H1 (cell line): ENCODE results near the gene VSIR. TPM values are rescaled to one million over a fixed set of nuclear protein-coding genes. Genes with fewer than 3 reads are reported as not detected.

Experiments
- CTCF ChIA-PET: fragments of 300-600 bp; sonication (Branson Sonifier 250); formaldehyde crosslinking; loops from one replicate; lab custom pipeline; 2021; ENCODE audit not compliant: partially characterized antibody; lab: Charles Lee
- POLR2A ChIA-PET: fragments of 300-600 bp; sonication (Branson Sonifier 250); formaldehyde crosslinking; loops from one replicate; lab custom pipeline; 2021; ENCODE audit warnings: inconsistent platforms; ENCODE audit not compliant: partially characterized antibody; lab: Charles Lee
- DNase-seq, 2 experiments: peaks; one replicate each; pipeline versions ENCODE4 v3.0.0 to v3.0.0-alpha.2; 2010 to 2022; ENCODE audit warnings: low spot score in 2 of 2, low read depth in 1 of 2, mixed read lengths in 1 of 2
- FAIRE-seq: peaks from 2 replicates; lab custom pipeline; 2011; peaks lifted over from hg19 to GRCh38; lab: Jason Lieb, UNC
- H2AFZ ChIP-seq: 2 replicates; pipeline ENCODE4 v1.8.1; 2012; ENCODE audit warnings: low read length, inconsistent platforms
- H2AK5ac ChIP-seq: 2 replicates; pipeline ENCODE4 v1.6.1; 2013; ENCODE audit warnings: low read depth, low read length
- H2BK120ac ChIP-seq: replicated peaks from 2 replicates; pipeline ENCODE3; 2013; ENCODE audit warnings: low read depth, low read length, inconsistent platforms
- H2BK12ac ChIP-seq: 2 replicates; pipeline ENCODE4 v1.6.1; 2013; ENCODE audit warnings: low read depth, low read length
- H2BK15ac ChIP-seq: 2 replicates; pipeline ENCODE4 v1.6.1; 2013; ENCODE audit warnings: low read length
- H2BK20ac ChIP-seq: 2 replicates; pipeline ENCODE4 v1.6.1; 2013; ENCODE audit warnings: low read length
- H2BK5ac ChIP-seq: 2 replicates; pipeline ENCODE4 v1.6.1; 2013; ENCODE audit warnings: low read depth, low read length
- H3K14ac ChIP-seq: 2 replicates; pipeline ENCODE4 v1.6.1; 2013; ENCODE audit warnings: inconsistent platforms; ENCODE audit not compliant: insufficient read length
- H3K18ac ChIP-seq: 2 replicates; pipeline ENCODE4 v1.6.1; 2013; ENCODE audit warnings: low read length; ENCODE audit errors: extremely low read depth
- H3K23ac ChIP-seq: 2 replicates; pipeline ENCODE4 v1.6.1; 2013; ENCODE audit warnings: inconsistent platforms; ENCODE audit not compliant: insufficient read length
- H3K23me2 ChIP-seq: 2 replicates; pipeline ENCODE4 v1.6.1; 2013; ENCODE audit warnings: low read depth, low read length
- H3K27ac ChIP-seq: 2 replicates; pipeline ENCODE4 v1.6.1; 2011; ENCODE audit warnings: low read depth, low read length, inconsistent platforms
- H3K27me3 ChIP-seq, 4 experiments: replicated peaks in 1 of 4; 1 replicate in 1 of 4; 2 replicates in 3 of 4; pipeline versions ENCODE4 v1.6.1 to v1.8.1; 2011 to 2013; ENCODE audit warnings: low read length in 3 of 4, mild to moderate bottlenecking in 3 of 4, inconsistent platforms in 2 of 4, mixed read lengths in 2 of 4, moderate library complexity in 1 of 4; ENCODE audit not compliant: control insufficient read depth in 3 of 4, insufficient read depth in 3 of 4; ENCODE audit errors: extremely low read depth in 1 of 4
- H3K36me3 ChIP-seq, 4 experiments: 2 replicates each; pipeline versions ENCODE4 v1.6.1 to v1.8.1; 2011 to 2013; ENCODE audit warnings: mild to moderate bottlenecking in 4 of 4, low read length in 3 of 4, moderate library complexity in 2 of 4, control low read depth in 1 of 4, inconsistent platforms in 1 of 4; ENCODE audit not compliant: insufficient read depth in 4 of 4, control insufficient read depth in 2 of 4
- H3K4ac ChIP-seq: replicated peaks from 2 replicates; pipeline ENCODE3; 2013; ENCODE audit warnings: low read length, low read depth, mixed read lengths, inconsistent platforms; ENCODE audit not compliant: insufficient read length
- H3K4me1 ChIP-seq, 4 experiments: replicated peaks in 1 of 4; 1 replicate in 1 of 4; 2 replicates in 3 of 4; pipeline versions ENCODE4 v1.6.1 to v1.8.1; 2011 to 2013; ENCODE audit warnings: low read length in 3 of 4, inconsistent platforms in 2 of 4, mixed read lengths in 1 of 4; ENCODE audit not compliant: insufficient read depth in 4 of 4, control insufficient read depth in 3 of 4
- H3K4me2 ChIP-seq, 2 experiments: 2 replicates each; pipeline versions ENCODE4 v1.6.1 to v1.8.1; 2011 to 2013; ENCODE audit warnings: low read depth in 2 of 2, low read length in 2 of 2, control low read depth in 1 of 2, inconsistent platforms in 1 of 2, mild to moderate bottlenecking in 1 of 2; ENCODE audit not compliant: insufficient read depth in 1 of 2
- H3K4me3 ChIP-seq, 4 experiments: fragments of 200-600, 300-600 bp in 1 of 4; sonication (generic), shearing (Covaris generic), sonication (Bioruptor Twin) in 1 of 4; 2 replicates each; pipeline versions ENCODE4 v1.5.1 to v1.8.1; 2011 to 2016; ENCODE audit warnings: low read length in 4 of 4, low read depth in 3 of 4, control low read depth in 2 of 4, inconsistent platforms in 2 of 4, mild to moderate bottlenecking in 2 of 4, mixed read lengths in 1 of 4, moderate library complexity in 1 of 4; ENCODE audit not compliant: insufficient read depth in 2 of 4; ENCODE audit errors: extremely low read depth in 1 of 4
- H3K56ac ChIP-seq: replicated peaks from 2 replicates; pipeline ENCODE3; 2013; ENCODE audit warnings: low read depth, mild to moderate bottlenecking, mixed read lengths, low read length, inconsistent platforms; ENCODE audit not compliant: insufficient read length
- H3K79me1 ChIP-seq: 2 replicates; pipeline ENCODE4 v1.6.1; 2013; ENCODE audit warnings: low read depth, low read length, control low read depth
- H3K79me2 ChIP-seq, 2 experiments: 2 replicates each; pipeline versions ENCODE4 v1.6.1 to v1.8.1; 2012 to 2013; ENCODE audit warnings: low read length in 2 of 2, mild to moderate bottlenecking in 2 of 2, inconsistent platforms in 1 of 2; ENCODE audit not compliant: insufficient read depth in 2 of 2, control insufficient read depth in 1 of 2
- H3K9ac ChIP-seq, 4 experiments: replicated peaks in 1 of 4; 1 replicate in 1 of 4; 2 replicates in 3 of 4; pipeline versions ENCODE4 v1.6.1 to v1.8.1; 2011 to 2013; ENCODE audit warnings: low read depth in 3 of 4, low read length in 3 of 4, control low read depth in 2 of 4, mild to moderate bottlenecking in 2 of 4, moderate library complexity in 2 of 4, inconsistent platforms in 1 of 4; ENCODE audit errors: extremely low read depth in 1 of 4
- H3K9me3 ChIP-seq, 2 experiments: 2 replicates each; pipeline versions ENCODE4 v1.6.1 to v1.8.1; 2012 to 2013; ENCODE audit warnings: mild to moderate bottlenecking in 2 of 2, moderate library complexity in 2 of 2, control low read depth in 1 of 2, inconsistent platforms in 1 of 2, low read depth in 1 of 2, low read length in 1 of 2, mixed read lengths in 1 of 2; ENCODE audit not compliant: insufficient read depth in 2 of 2
- H4K20me1 ChIP-seq, 2 experiments: replicated peaks in 1 of 2; 2 replicates each; pipeline versions ENCODE3 to v1.8.1; 2011 to 2013; ENCODE audit warnings: inconsistent platforms in 2 of 2, low read length in 2 of 2, mild to moderate bottlenecking in 1 of 2; ENCODE audit not compliant: insufficient read depth in 2 of 2, control insufficient read depth in 1 of 2
- H4K5ac ChIP-seq: 2 replicates; pipeline ENCODE4 v1.6.1; 2013; ENCODE audit warnings: low read length, low read depth, mixed read lengths, inconsistent platforms; ENCODE audit not compliant: insufficient read length
- H4K8ac ChIP-seq: 2 replicates; pipeline ENCODE4 v1.8.0; 2013; ENCODE audit warnings: mild to moderate bottlenecking, moderate library complexity, low read length, inconsistent platforms; ENCODE audit not compliant: insufficient read depth; ENCODE audit errors: extremely low read depth
- H4K91ac ChIP-seq: replicated peaks from 2 replicates; pipeline ENCODE3; 2013; ENCODE audit warnings: low read length, mixed read lengths, inconsistent platforms; ENCODE audit not compliant: insufficient read length
- ASH2L ChIP-seq: fragments of 200-600, 300-600 bp; sonication (generic); IDR thresholded peaks from one replicate; pipeline ENCODE4 v1.7.1; 2017; ENCODE audit warnings: low read length
- BRCA1 ChIP-seq: IDR thresholded peaks from 2 replicates; pipeline ENCODE4 v1.6.1; 2012; ENCODE audit warnings: low read depth, low read length, improper control_type of control experiment
- CBX5 ChIP-seq: fragments of 300-800, 300-1000 bp; sonication (generic); IDR thresholded peaks from 2 replicates; pipeline ENCODE4 v1.7.1; 2016; ENCODE audit warnings: antibody characterized with exemption, low read length, low read depth
- E2F6 ChIP-seq: IDR thresholded peaks from 2 replicates; pipeline ENCODE4 v1.6.1; 2012; ENCODE audit warnings: inconsistent platforms
- HDAC6 ChIP-seq: IDR thresholded peaks from one replicate; pipeline ENCODE4 v1.7.1; 2012; ENCODE audit warnings: low read depth, mild to moderate bottlenecking, inconsistent platforms, low read length, moderate library complexity
- RAD21 ChIP-seq, 2 experiments: IDR thresholded peaks in 1 of 2; conservative IDR thresholded peaks in 1 of 2; 2 replicates each; pipeline ENCODE4 v1.6.1; 2011; ENCODE audit warnings: low read depth in 2 of 2, low read length in 2 of 2, improper control_type of control experiment in 1 of 2, inconsistent platforms in 1 of 2, mild to moderate bottlenecking in 1 of 2, moderate library complexity in 1 of 2
- RNF2 ChIP-seq: fragments of 200-900, 300-1000 bp; sonication (generic); IDR thresholded peaks from 2 replicates; pipeline ENCODE4 v1.7.1; 2016; ENCODE audit warnings: borderline replicate concordance, low read depth, mild to moderate bottlenecking, antibody characterized with exemption, low read length; ENCODE audit not compliant: poor library complexity, severe bottlenecking; ENCODE audit errors: missing control alignments
- SIX5 ChIP-seq: IDR thresholded peaks from 2 replicates; pipeline ENCODE4 v1.6.1; 2011; ENCODE audit warnings: mild to moderate bottlenecking, low read depth, low read length
- SP2 ChIP-seq: IDR thresholded peaks from 2 replicates; pipeline ENCODE4 v1.6.1; 2012; ENCODE audit warnings: mild to moderate bottlenecking, low read length, inconsistent platforms
- USF2 ChIP-seq: IDR thresholded peaks from 2 replicates; pipeline ENCODE4 v1.6.1; 2011; ENCODE audit warnings: low read length, improper control_type of control experiment
- WGBS, 2 experiments: shearing (Covaris generic) in 1 of 2; methylation state at CpG; one replicate each; pipeline versions ENCODE4 v1.1.6 to v1.1.7; 2013 to 2015; ENCODE audit warnings: low lambda C conversion rate in 2 of 2, mixed read lengths in 2 of 2, inconsistent platforms in 1 of 2, low coverage in 1 of 2, missing lambda C conversion rate in 1 of 2; ENCODE audit not compliant: insufficient replicate concordance in 2 of 2, insufficient coverage in 1 of 2, insufficient read length in 1 of 2; ENCODE audit errors: extremely low coverage in 1 of 2, missing lambda C conversion rate in 1 of 2; 5-methylcytosine and 5-hydroxymethylcytosine counted together
- polyA plus RNA-seq, 7 experiments: library from polyadenylated mRNA; depleted of rRNA in 3 of 7; stranded (reverse) in 5 of 7; unstranded in 2 of 7; fragments of >200 nt in 5 of 7; fragments of 200-250 nt in 2 of 7; gene quantifications; 1 replicate in 5 of 7; 2 replicates in 1 of 7; 4 replicates in 1 of 7; pipeline versions ENCODE4 v1.2.1 to v1.2.3, GENCODE V29; 2011 to 2013; ENCODE audit warnings: missing spikeins in 2 of 7, mixed read lengths in 2 of 7
- total RNA-seq: library from RNA; stranded (reverse); fragmentation: NEBNext Ultra II Directional; extraction: Animal tissue kit (Norgen Biotek cat#: 25700); gene quantifications from 2 replicates; pipeline ENCODE4 v1.2.1, GENCODE V29; 2021

VSIR gene
- total and polyA plus RNA-seq, 2 of the 8 experiments (the other 6 are each of a cell fraction or from before 2014, with no cell fraction given): 0.33 TPM; not detected in 1

GRCh38 chr10:71818674-71819260 lies 45.4 kb upstream of the VSIR start:
- no peak overlapping the region for H4K8ac ChIP-seq
- H3K4ac ChIP-seq: no peak overlapping the region
- no peak overlapping the region for H2AFZ ChIP-seq
- CTCF ChIA-PET: interaction anchor here (0.6 to 1.7 kb wide), 8 partner anchors 35 to 519 kb away, joined by 3 to 4 read pairs (median 3); no protein-coding TSS in a partner anchor
- no peaks in the 10 kb centered on the region for H3K9me3 ChIP-seq
- H3K4me2 ChIP-seq: no peak overlapping the region
- H3K23me2 ChIP-seq: no peaks in the 10 kb centered on the region
- no peak overlapping the region for H2BK15ac ChIP-seq
- H3K27ac ChIP-seq: no peak overlapping the region
- no peaks in the 10 kb centered on the region for H3K4me1 ChIP-seq
- H2BK120ac ChIP-seq: no peak overlapping the region
- no peak overlapping the region for H4K91ac ChIP-seq
- no peak overlapping the region for H4K5ac ChIP-seq
- H3K79me2 ChIP-seq: no peaks in the 10 kb centered on the region
- no peak overlapping the region for H3K56ac ChIP-seq
- no peaks in the 10 kb centered on the region for H3K27me3 ChIP-seq
- H2AK5ac ChIP-seq: no peak overlapping the region
- no peak overlapping the region for H3K14ac ChIP-seq
- H3K36me3 ChIP-seq: peaks cover 43 to 85% (median 72%) of the 10 kb centered on the region in 4 experiments
- H4K20me1 ChIP-seq: peaks cover 5 to 11% of the 10 kb centered on the region in 2 experiments
- POLR2A ChIA-PET: no interaction called here
- FAIRE-seq: no peak
- no peak overlapping the region for H3K18ac ChIP-seq
- no peak overlapping the region for H2BK5ac ChIP-seq
- H2BK20ac ChIP-seq: no peak overlapping the region
- no peak overlapping the region for H3K4me3 ChIP-seq
- H3K23ac ChIP-seq: no peak overlapping the region
- no peak overlapping the region for H3K9ac ChIP-seq
- 91% methylated on average over 14 of the region's 14 CpGs; no CpG with 5 or more reads in 1 of the 2 experiments for WGBS, 2 experiments
- peaks cover 2% of the 10 kb centered on the region; the same call in 1 of the 2 replicates for H3K79me1 ChIP-seq
- DNase-seq: no peak
- H2BK12ac ChIP-seq: no peak overlapping the region
- TF ChIP-seq SP2 (no peak), RNF2 (no peak), E2F6 (no peak), ASH2L (no peak), USF2 (no peak), BRCA1 (no peak), CBX5 (no peak), SIX5 (no peak), HDAC6 (no peak), RAD21 (IDR thresholded peaks at IDR 0.05 in 1 of 2, conservative IDR thresholded peaks at IDR 0.05 in 1 of 2; ENCODE audit: low read depth in 2 of 2, low read length in 2 of 2) (no peak)
